MM.1S (cell line): Measurements from ENCODE around the gene ACER2.

Source experiments
- DNase-seq: peaks from one replicate; pipeline ENCODE4 v3.0.0-alpha.2; 2015
- H2AFZ ChIP-seq: fragments of 300-600 bp; sonication (generic); 2 replicates; pipeline ENCODE4 v1.6.0; 2016; ENCODE audit warnings: antibody characterized with exemption, low read length
- H3F3A ChIP-seq: fragments of 300-600 bp; sonication (generic); 2 replicates; pipeline ENCODE4 v1.6.1; 2016; ENCODE audit warnings: mild to moderate bottlenecking, antibody characterized with exemption, low read length, moderate library complexity, mixed read lengths; ENCODE audit not compliant: insufficient read depth
- H3K27ac ChIP-seq: fragments of 300-600 bp; sonication (generic); 2 replicates; pipeline ENCODE4 v1.5.1; 2016; ENCODE audit warnings: mild to moderate bottlenecking, low read length
- H3K27me3 ChIP-seq: fragments of 300-600 bp; sonication (generic); replicated peaks from 2 replicates; pipeline ENCODE4 v1.6.0; 2016; ENCODE audit warnings: low read length; ENCODE audit not compliant: insufficient read depth
- H3K36me3 ChIP-seq: fragments of 300-600 bp; sonication (generic); replicated peaks from 2 replicates; pipeline ENCODE4 v1.6.1; 2016; ENCODE audit warnings: mild to moderate bottlenecking, low read length, mixed read lengths; ENCODE audit not compliant: insufficient read depth
- H3K4me1 ChIP-seq: fragments of 300-600 bp; sonication (generic); 2 replicates; pipeline ENCODE4 v1.6.1; 2016; ENCODE audit warnings: low read length, mixed read lengths
- H3K4me2 ChIP-seq: fragments of 300-600 bp; sonication (generic); 2 replicates; pipeline ENCODE4 v1.6.0; 2016; ENCODE audit warnings: low read depth, low read length
- H3K4me3 ChIP-seq: fragments of 300-600 bp; sonication (generic); 2 replicates; pipeline ENCODE4 v1.5.1; 2016; ENCODE audit warnings: low read length, mixed read lengths
- H3K79me2 ChIP-seq: fragments of 300-600 bp; sonication (generic); 2 replicates; pipeline ENCODE4 v1.6.1; 2016; ENCODE audit warnings: mixed run types, low read length, mixed read lengths
- H3K9ac ChIP-seq: fragments of 300-600 bp; sonication (generic); 2 replicates; pipeline ENCODE4 v1.6.1; 2016; ENCODE audit warnings: low read length, mixed read lengths
- H3K9me2 ChIP-seq: fragments of 300-600 bp; sonication (generic); replicated peaks from 2 replicates; pipeline ENCODE4 v1.6.1; 2016; ENCODE audit warnings: mild to moderate bottlenecking, low read length, mixed read lengths; ENCODE audit not compliant: insufficient read depth
- H3K9me3 ChIP-seq: fragments of 300-600 bp; sonication (generic); replicated peaks from 2 replicates; pipeline ENCODE4 v1.6.1; 2016; ENCODE audit warnings: mild to moderate bottlenecking, low read length, mixed read lengths; ENCODE audit not compliant: insufficient read depth
- H4K20me1 ChIP-seq: fragments of 300-600 bp; sonication (generic); 2 replicates; pipeline ENCODE4 v1.6.1; 2016; ENCODE audit warnings: mild to moderate bottlenecking, low read length, moderate library complexity, mixed read lengths; ENCODE audit not compliant: insufficient read depth
- EZH2 ChIP-seq: fragments of 300-600 bp; sonication (generic); optimal IDR thresholded peaks from 2 replicates; pipeline ENCODE3; 2017; ENCODE audit warnings: low read depth, mild to moderate bottlenecking, antibody characterized with exemption, low read length, mixed read lengths
- EZH2phosphoT487 ChIP-seq: fragments of 300-600 bp; sonication (generic); IDR thresholded peaks from 2 replicates; pipeline ENCODE4 v1.6.1; 2018; ENCODE audit warnings: antibody characterized with exemption, low read length
- TF ChIP-seq, protein P1 (sequence below): fragments of 300-600 bp; sonication (generic); IDR thresholded peaks from 2 replicates; pipeline ENCODE4 v1.5.1; 2016; ENCODE audit warnings: antibody characterized with exemption, low read length, mixed read lengths

ACER2 gene

DNA sequence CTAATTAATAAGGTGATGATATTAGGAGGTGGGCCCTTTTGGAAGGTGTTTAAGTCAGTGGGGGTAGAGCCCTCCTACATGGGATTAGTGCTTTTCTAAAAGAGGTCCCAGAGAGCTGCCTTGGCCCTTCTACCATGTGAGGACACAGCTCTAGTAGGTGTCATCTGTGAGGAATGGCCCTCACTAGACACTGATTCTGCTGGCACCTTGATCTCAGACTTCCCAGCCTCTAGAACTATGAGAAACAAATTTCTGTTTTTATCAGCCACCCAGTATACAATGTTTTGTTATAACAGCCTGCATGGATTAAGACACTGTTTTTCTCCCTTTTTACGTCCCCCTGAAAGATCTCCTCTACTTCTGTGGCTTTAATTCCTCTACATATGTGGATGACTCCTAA, 31.6 kb downstream of the ACER2 start:
- TF ChIP-seq, protein P1, sequence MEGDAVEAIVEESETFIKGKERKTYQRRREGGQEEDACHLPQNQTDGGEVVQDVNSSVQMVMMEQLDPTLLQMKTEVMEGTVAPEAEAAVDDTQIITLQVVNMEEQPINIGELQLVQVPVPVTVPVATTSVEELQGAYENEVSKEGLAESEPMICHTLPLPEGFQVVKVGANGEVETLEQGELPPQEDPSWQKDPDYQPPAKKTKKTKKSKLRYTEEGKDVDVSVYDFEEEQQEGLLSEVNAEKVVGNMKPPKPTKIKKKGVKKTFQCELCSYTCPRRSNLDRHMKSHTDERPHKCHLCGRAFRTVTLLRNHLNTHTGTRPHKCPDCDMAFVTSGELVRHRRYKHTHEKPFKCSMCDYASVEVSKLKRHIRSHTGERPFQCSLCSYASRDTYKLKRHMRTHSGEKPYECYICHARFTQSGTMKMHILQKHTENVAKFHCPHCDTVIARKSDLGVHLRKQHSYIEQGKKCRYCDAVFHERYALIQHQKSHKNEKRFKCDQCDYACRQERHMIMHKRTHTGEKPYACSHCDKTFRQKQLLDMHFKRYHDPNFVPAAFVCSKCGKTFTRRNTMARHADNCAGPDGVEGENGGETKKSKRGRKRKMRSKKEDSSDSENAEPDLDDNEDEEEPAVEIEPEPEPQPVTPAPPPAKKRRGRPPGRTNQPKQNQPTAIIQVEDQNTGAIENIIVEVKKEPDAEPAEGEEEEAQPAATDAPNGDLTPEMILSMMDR: no peak
- TF ChIP-seq EZH2: no peak
- no peak for TF ChIP-seq EZH2phosphoT487
- no peak overlapping the region for H3K4me3 ChIP-seq
- no peaks in the 10 kb centered on the region for H4K20me1 ChIP-seq

DNA sequence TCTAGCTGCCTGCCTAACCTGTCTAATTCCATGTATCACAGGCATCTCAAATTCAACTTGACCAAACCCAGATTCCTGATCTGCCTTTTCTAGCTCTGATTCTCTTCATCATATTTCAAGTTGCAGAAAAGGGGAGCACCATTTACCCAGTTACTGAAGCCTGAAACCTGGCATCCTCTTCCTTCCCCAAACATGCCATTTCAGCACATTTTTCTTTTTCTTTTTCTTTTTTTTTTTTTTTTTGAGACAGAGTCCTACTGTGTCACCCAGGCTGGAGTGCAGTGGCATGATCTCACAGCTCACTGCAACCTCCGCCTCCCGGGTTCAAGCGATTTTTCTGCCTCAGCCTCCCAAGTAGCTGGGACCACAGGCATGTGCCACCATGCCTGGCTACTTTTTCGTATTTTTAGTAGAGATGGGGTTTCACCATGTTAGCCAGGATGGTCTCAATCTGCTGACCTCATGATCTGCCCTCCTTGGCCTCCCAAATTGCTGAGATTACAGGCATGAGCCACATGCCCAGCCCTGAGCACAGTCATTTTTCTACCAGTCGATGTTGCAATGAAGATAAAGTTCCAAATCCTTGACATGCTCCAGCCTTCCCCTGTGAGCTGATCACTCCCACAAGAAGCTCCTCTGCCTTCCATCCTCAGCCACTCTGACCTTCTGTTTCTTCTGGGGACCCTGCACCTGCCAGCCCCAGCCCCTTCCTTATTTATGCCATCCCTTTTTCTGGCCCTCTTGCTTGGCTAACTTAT, 32.2 kb downstream of the ACER2 start:
- no peak overlapping the region for H3K27ac ChIP-seq
- no peaks in the 10 kb centered on the region for H3K9me3 ChIP-seq
- H3K4me2 ChIP-seq: peak overlapping the region; percentile 34; the same call in 1 of the 2 replicates
- H3K9ac ChIP-seq: no peak overlapping the region
- H2AFZ ChIP-seq: no peak overlapping the region
- no peaks in the 10 kb centered on the region for H3K27me3 ChIP-seq
- TF ChIP-seq EZH2 (no peak), EZH2phosphoT487 (no peak)
- TF ChIP-seq, protein P1: no peak
- no peaks in the 10 kb centered on the region for H3K36me3 ChIP-seq
- no peak overlapping the region for H3K4me3 ChIP-seq
- H4K20me1 ChIP-seq: no peaks in the 10 kb centered on the region
- no peak for DNase-seq
- H3F3A ChIP-seq: no peaks in the 10 kb centered on the region; the same call in 1 of the 2 replicates
- no peaks in the 10 kb centered on the region for H3K79me2 ChIP-seq
- no peaks in the 10 kb centered on the region for H3K4me1 ChIP-seq
- no peaks in the 10 kb centered on the region for H3K9me2 ChIP-seq

More for the DNA sequence above, 31.6 kb downstream of the ACER2 start:
- no peak for DNase-seq
- Histone ChIP-seq H3K9me3 (no peaks in the 10 kb centered on the region), H3K4me2 (no peak overlapping the region), H3K9ac (no peak overlapping the region), H3K79me2 (no peaks in the 10 kb centered on the region), H3K27me3 (no peaks in the 10 kb centered on the region), H3F3A (no peaks in the 10 kb centered on the region; the same call in 1 of the 2 replicates), H2AFZ (no peak overlapping the region), H3K36me3 (no peaks in the 10 kb centered on the region), H3K27ac (no peak overlapping the region), H3K9me2 (no peaks in the 10 kb centered on the region), H3K4me1 (no peaks in the 10 kb centered on the region)

DNA sequence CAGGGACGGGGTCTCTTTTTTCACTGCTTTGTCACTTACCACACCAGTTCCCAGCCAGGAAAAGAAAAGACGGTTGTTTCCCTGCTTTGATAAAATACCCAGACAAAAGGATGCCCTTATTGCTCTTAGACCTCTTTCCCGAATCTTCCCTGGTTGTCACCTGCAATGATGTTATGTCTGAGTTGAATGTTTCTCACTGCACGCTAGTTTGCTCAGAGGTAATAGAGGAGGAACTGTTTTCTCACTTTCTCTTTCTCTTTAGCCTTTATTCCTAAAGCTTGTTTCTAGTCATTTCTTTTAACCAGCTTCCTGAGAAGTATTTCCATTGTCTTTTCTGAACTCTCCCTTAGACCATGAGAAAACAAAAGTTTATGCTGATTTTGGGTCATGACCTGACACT, 32.9 kb downstream of the ACER2 start:
- H3K4me2 ChIP-seq: peak overlapping the region; percentile 34; the same call in 1 of the 2 replicates
- H3K27ac ChIP-seq: no peak overlapping the region
- H3K27me3 ChIP-seq: no peaks in the 10 kb centered on the region
- TF ChIP-seq EZH2: no peak
- no peak for TF ChIP-seq EZH2phosphoT487
- TF ChIP-seq, protein P1: no peak
- peak overlapping the region; percentile 56; the same call in 1 of the 2 replicates for H2AFZ ChIP-seq
- no peaks in the 10 kb centered on the region for H3K9me2 ChIP-seq
- no peaks in the 10 kb centered on the region for H3K9me3 ChIP-seq
- no peaks in the 10 kb centered on the region for H4K20me1 ChIP-seq
- H3K4me3 ChIP-seq: peak overlapping the region; percentile 12; the same call in 1 of the 2 replicates
- DNase-seq: peak; percentile 31
- no peaks in the 10 kb centered on the region for H3K36me3 ChIP-seq
- H3K9ac ChIP-seq: no peak overlapping the region
- H3K4me1 ChIP-seq: no peaks in the 10 kb centered on the region
- no peaks in the 10 kb centered on the region for H3K79me2 ChIP-seq
- H3F3A ChIP-seq: no peaks in the 10 kb centered on the region; the same call in 1 of the 2 replicates
